SK-N-SH (cell line): ENCODE results near the gene COIL. TPM values are rescaled to one million over a fixed set of nuclear protein-coding genes. Genes with fewer than 3 reads are reported as not detected.

Experiments used
- CTCF ChIA-PET: fragments of 300-600, 350-600 bp; formaldehyde crosslinking; extraction: SDS; loops from one replicate; lab custom pipeline; 2021; lab: Yijun Ruan, JAX
- POLR2A ChIA-PET: fragments of 350-600 bp; sonication (Branson Sonifier 250); formaldehyde crosslinking; extraction: SDS; loops from one replicate; lab custom pipeline; 2020; ENCODE audit warnings: antibody characterized with exemption, inconsistent platforms; lab: Yijun Ruan, JAX
- DNase-seq: peaks from one replicate; pipeline ENCODE4 v3.0.0; 2012
- H2AFZ ChIP-seq: fragments of 200-600 bp; sonication (generic); 2 replicates; pipeline ENCODE4 v1.8.1; 2016; ENCODE audit warnings: antibody characterized with exemption, mild to moderate bottlenecking, low read depth
- H3F3A ChIP-seq: fragments of 200-600 bp; sonication (generic); replicated peaks from 2 replicates; pipeline ENCODE3; 2016; ENCODE audit warnings: antibody characterized with exemption, mild to moderate bottlenecking; ENCODE audit not compliant: insufficient read depth
- H3K27ac ChIP-seq, 2 experiments: fragments of 200-500 bp in 1 of 2; fragments of 200-600 bp in 1 of 2; sonication (Bioruptor generic) in 1 of 2; sonication (generic), shearing (Covaris generic) in 1 of 2; 2 replicates each; pipeline versions ENCODE4 v1.5.1 to v1.6.1; 2014 to 2016; ENCODE audit warnings: low read depth in 2 of 2, inconsistent platforms in 1 of 2, low read length in 1 of 2, mild to moderate bottlenecking in 1 of 2, mixed read lengths in 1 of 2
- H3K27me3 ChIP-seq: fragments of 200-600 bp; sonication (generic), shearing (Covaris generic); 2 replicates; pipeline ENCODE4 v1.6.1; 2016; ENCODE audit warnings: mixed run types; ENCODE audit not compliant: insufficient read depth
- H3K36me3 ChIP-seq, 2 experiments: fragments of 200-500 bp in 1 of 2; fragments of 200-600 bp in 1 of 2; sonication (Bioruptor generic) in 1 of 2; sonication (generic) in 1 of 2; replicated peaks in 1 of 2; 2 replicates each; pipeline versions ENCODE3 to v1.5.1; 2014 to 2016; ENCODE audit warnings: low read length in 1 of 2, mild to moderate bottlenecking in 1 of 2; ENCODE audit not compliant: insufficient read depth in 2 of 2, control insufficient read depth in 1 of 2
- H3K4me1 ChIP-seq, 2 experiments: fragments of 200-500 bp in 1 of 2; fragments of 200-600 bp in 1 of 2; sonication (Bioruptor generic) in 1 of 2; sonication (generic), shearing (Covaris generic) in 1 of 2; 2 replicates each; pipeline versions ENCODE4 v1.5.1 to v1.6.1; 2014 to 2016; ENCODE audit warnings: low read depth in 1 of 2, low read length in 1 of 2, mixed run types in 1 of 2; ENCODE audit not compliant: insufficient read depth in 2 of 2, control insufficient read depth in 1 of 2
- H3K4me2 ChIP-seq: fragments of 200-600 bp; sonication (generic), shearing (Covaris generic); 2 replicates; pipeline ENCODE4 v1.6.1; 2017; ENCODE audit warnings: mixed run types
- H3K4me3 ChIP-seq, 2 experiments: fragments of 200-500 bp in 1 of 2; fragments of 200-600 bp in 1 of 2; sonication (Bioruptor generic) in 1 of 2; sonication (generic), shearing (Covaris generic) in 1 of 2; 2 replicates each; pipeline versions ENCODE4 v1.5.1 to v1.8.1; 2014 to 2016; ENCODE audit warnings: low read depth in 2 of 2, inconsistent platforms in 1 of 2, low read length in 1 of 2, mild to moderate bottlenecking in 1 of 2, mixed read lengths in 1 of 2, moderate library complexity in 1 of 2
- H3K79me2 ChIP-seq: fragments of 200-600 bp; sonication (generic); 2 replicates; pipeline ENCODE4 v1.8.1; 2017; ENCODE audit warnings: mild to moderate bottlenecking; ENCODE audit not compliant: insufficient read depth
- H3K9ac ChIP-seq: fragments of 200-600 bp; sonication (generic); 2 replicates; pipeline ENCODE4 v1.6.1; 2017; ENCODE audit warnings: mixed run types
- H3K9me2 ChIP-seq: fragments of 200-600 bp; sonication (generic); 2 replicates; pipeline ENCODE4 v1.6.1; 2017; ENCODE audit warnings: mixed run types
- H3K9me3 ChIP-seq: fragments of 200-600 bp; sonication (generic); 2 replicates; pipeline ENCODE4 v1.6.1; 2017; ENCODE audit warnings: mixed run types, mild to moderate bottlenecking, moderate library complexity
- H4K20me1 ChIP-seq: fragments of 200-600 bp; sonication (generic); 2 replicates; pipeline ENCODE4 v1.6.1; 2017; ENCODE audit warnings: mild to moderate bottlenecking, mixed run types; ENCODE audit not compliant: insufficient read depth
- CHD2 ChIP-seq: fragments of 150-350 bp; IDR thresholded peaks from 2 replicates; pipeline ENCODE4 v1.6.1; 2018; ENCODE audit warnings: low read length; ENCODE audit not compliant: partially characterized antibody
- CTCF ChIP-seq: fragments of 200-600 bp; sonication (generic); IDR thresholded peaks from 2 replicates; pipeline ENCODE4 v1.6.1; 2017; ENCODE audit warnings: antibody characterized with exemption, mild to moderate bottlenecking, moderate library complexity
- EP300 ChIP-seq, 2 experiments: IDR thresholded peaks; 2 replicates each; pipeline versions ENCODE4 v1.4.0 to v1.6.1; 2012; ENCODE audit warnings: borderline replicate concordance in 1 of 2, low read depth in 1 of 2, low read length in 1 of 2
- EZH2phosphoT487 ChIP-seq: fragments of 200-600 bp; sonication (generic); IDR thresholded peaks from 2 replicates; pipeline ENCODE4 v1.6.1; 2017; ENCODE audit warnings: low read depth, mixed run types, mild to moderate bottlenecking, antibody characterized with exemption, moderate library complexity, borderline replicate concordance
- FOXM1 ChIP-seq: IDR thresholded peaks from 2 replicates; pipeline ENCODE4 v1.4.0; 2012; ENCODE audit warnings: low read depth, mild to moderate bottlenecking
- GATA2 ChIP-seq: sonication (generic); formaldehyde crosslinking; IDR thresholded peaks from 2 replicates; pipeline ENCODE4 v1.5.0; 2020; ENCODE audit warnings: mild to moderate bottlenecking, missing genetic modification reagents
- IRF3 ChIP-seq: fragments of 150-350 bp; IDR thresholded peaks from 2 replicates; pipeline ENCODE4 v1.6.1; 2016; ENCODE audit warnings: mild to moderate bottlenecking, low read depth, low read length
- JUND ChIP-seq: IDR thresholded peaks from 2 replicates; pipeline ENCODE4 v1.4.0; 2012
- MEF2A ChIP-seq: IDR thresholded peaks from 2 replicates; pipeline ENCODE4 v1.4.0; 2012; ENCODE audit warnings: low read depth, borderline replicate concordance
- MXI1 ChIP-seq: IDR thresholded peaks from 2 replicates; pipeline ENCODE4 v1.6.1; 2012; ENCODE audit warnings: mild to moderate bottlenecking, low read depth, low read length, improper control_type of control experiment
- NFIC ChIP-seq: IDR thresholded peaks from 2 replicates; pipeline ENCODE4 v1.4.0; 2012; ENCODE audit warnings: borderline replicate concordance
- RCOR1 ChIP-seq: fragments of 150-350 bp; IDR thresholded peaks from 2 replicates; pipeline ENCODE4 v1.6.1; 2017; ENCODE audit warnings: antibody characterized with exemption, low read length
- RFX5 ChIP-seq: IDR thresholded peaks from 2 replicates; pipeline ENCODE4 v1.6.1; 2012; ENCODE audit warnings: mild to moderate bottlenecking, improper control_type of control experiment, low read length
- RXRA ChIP-seq: IDR thresholded peaks from 2 replicates; pipeline ENCODE4 v1.4.0; 2012; ENCODE audit warnings: low read depth, mild to moderate bottlenecking, borderline replicate concordance
- SMC3 ChIP-seq: IDR thresholded peaks from 2 replicates; pipeline ENCODE4 v1.6.1; 2012; ENCODE audit warnings: low read depth, low read length, improper control_type of control experiment
- TAF1 ChIP-seq: IDR thresholded peaks from 2 replicates; pipeline ENCODE4 v1.6.1; 2012; ENCODE audit warnings: low read depth, mild to moderate bottlenecking, low read length, moderate library complexity, borderline replicate concordance
- YY1 ChIP-seq: IDR thresholded peaks from 2 replicates; pipeline ENCODE4 v1.4.0; 2012; ENCODE audit warnings: low read depth, mild to moderate bottlenecking
- WGBS: methylation state at CpG from one replicate; pipeline ENCODE4 v1.1.6; 2017; ENCODE audit warnings: low lambda C conversion rate; 5-methylcytosine and 5-hydroxymethylcytosine counted together
- polyA plus RNA-seq, 3 experiments: library from polyadenylated mRNA; depleted of rRNA; stranded (reverse); fragments of >200 nt; gene quantifications; 2 replicates each; pipeline ENCODE4 v1.2.3, GENCODE V29; 2012
- TF ChIP-seq, protein P1 (sequence below): IDR thresholded peaks from 2 replicates; pipeline ENCODE4 v1.4.0; 2012; ENCODE audit warnings: low read depth
- TF ChIP-seq, protein P2 (sequence below): IDR thresholded peaks from 2 replicates; pipeline ENCODE4 v1.4.0; 2012; ENCODE audit warnings: low read depth, borderline replicate concordance
- TF ChIP-seq, protein P3 (sequence below): IDR thresholded peaks from 2 replicates; pipeline ENCODE4 v1.6.1; 2012; ENCODE audit warnings: mild to moderate bottlenecking, low read depth, low read length, moderate library complexity

Gene COIL
- polyA plus RNA-seq, 1 of the 3 experiments (the other 2 are of a cell fraction) = 3.9 TPM

- Histone ChIP-seq H3K36me3 (peaks cover 43 to 54% of the 10 kb centered on the region in 2 experiments), H3K27me3 (no peaks in the 10 kb centered on the region), H3K4me3 (no peak overlapping the region), H3K9me3 (no peaks in the 10 kb centered on the region), H3K9me2 (no peaks in the 10 kb centered on the region), H3K4me1 (peaks cover 0 to 9% of the 10 kb centered on the region in 2 experiments; a peak in 2 of 4 replicates), H3K27ac (no peak overlapping the region), H3F3A (no peaks in the 10 kb centered on the region), H2AFZ (no peak overlapping the region), H3K9ac (no peak overlapping the region), H3K79me2 (no peaks in the 10 kb centered on the region), H3K4me2 (no peak overlapping the region), H4K20me1 (no peaks in the 10 kb centered on the region)
- ChIA-PET POLR2A (no interaction called here), CTCF (interaction anchor here (1.3 to 3.4 kb wide), 3 partner anchors 8 to 84 kb away, joined by 3 to 13 read pairs (median 9); partner anchors contain the start of gene TRIM25)
- WGBS = 94% methylated on average over 5 of the region's 5 CpGs
- no peak for DNase-seq
- no peak for TF ChIP-seq CTCF
- no peak for TF ChIP-seq NFIC
- TF ChIP-seq TAF1 = no peak
- TF ChIP-seq EZH2phosphoT487 = no peak
- no peak for TF ChIP-seq MEF2A
- TF ChIP-seq IRF3 = no peak
- TF ChIP-seq RCOR1 = no peak
- no peak for TF ChIP-seq RFX5
- no peak for TF ChIP-seq MXI1
- TF ChIP-seq GATA2 = no peak
- no peak for TF ChIP-seq EP300 (IDR thresholded peaks at IDR 0.05; ENCODE audit: borderline replicate concordance in 1 of 2, low read depth in 1 of 2, low read length in 1 of 2)
- no peak for TF ChIP-seq RXRA
- TF ChIP-seq, protein P1, sequence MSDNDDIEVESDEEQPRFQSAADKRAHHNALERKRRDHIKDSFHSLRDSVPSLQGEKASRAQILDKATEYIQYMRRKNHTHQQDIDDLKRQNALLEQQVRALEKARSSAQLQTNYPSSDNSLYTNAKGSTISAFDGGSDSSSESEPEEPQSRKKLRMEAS = no peak
- TF ChIP-seq JUND = no peak
- TF ChIP-seq CHD2 = no peak
- no peak for TF ChIP-seq SMC3
- TF ChIP-seq, protein P2, sequence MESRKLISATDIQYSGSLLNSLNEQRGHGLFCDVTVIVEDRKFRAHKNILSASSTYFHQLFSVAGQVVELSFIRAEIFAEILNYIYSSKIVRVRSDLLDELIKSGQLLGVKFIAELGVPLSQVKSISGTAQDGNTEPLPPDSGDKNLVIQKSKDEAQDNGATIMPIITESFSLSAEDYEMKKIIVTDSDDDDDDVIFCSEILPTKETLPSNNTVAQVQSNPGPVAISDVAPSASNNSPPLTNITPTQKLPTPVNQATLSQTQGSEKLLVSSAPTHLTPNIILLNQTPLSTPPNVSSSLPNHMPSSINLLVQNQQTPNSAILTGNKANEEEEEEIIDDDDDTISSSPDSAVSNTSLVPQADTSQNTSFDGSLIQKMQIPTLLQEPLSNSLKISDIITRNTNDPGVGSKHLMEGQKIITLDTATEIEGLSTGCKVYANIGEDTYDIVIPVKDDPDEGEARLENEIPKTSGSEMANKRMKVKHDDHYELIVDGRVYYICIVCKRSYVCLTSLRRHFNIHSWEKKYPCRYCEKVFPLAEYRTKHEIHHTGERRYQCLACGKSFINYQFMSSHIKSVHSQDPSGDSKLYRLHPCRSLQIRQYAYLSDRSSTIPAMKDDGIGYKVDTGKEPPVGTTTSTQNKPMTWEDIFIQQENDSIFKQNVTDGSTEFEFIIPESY = no peak
- TF ChIP-seq FOXM1 = no peak
- TF ChIP-seq YY1 = no peak
- TF ChIP-seq, protein P3, sequence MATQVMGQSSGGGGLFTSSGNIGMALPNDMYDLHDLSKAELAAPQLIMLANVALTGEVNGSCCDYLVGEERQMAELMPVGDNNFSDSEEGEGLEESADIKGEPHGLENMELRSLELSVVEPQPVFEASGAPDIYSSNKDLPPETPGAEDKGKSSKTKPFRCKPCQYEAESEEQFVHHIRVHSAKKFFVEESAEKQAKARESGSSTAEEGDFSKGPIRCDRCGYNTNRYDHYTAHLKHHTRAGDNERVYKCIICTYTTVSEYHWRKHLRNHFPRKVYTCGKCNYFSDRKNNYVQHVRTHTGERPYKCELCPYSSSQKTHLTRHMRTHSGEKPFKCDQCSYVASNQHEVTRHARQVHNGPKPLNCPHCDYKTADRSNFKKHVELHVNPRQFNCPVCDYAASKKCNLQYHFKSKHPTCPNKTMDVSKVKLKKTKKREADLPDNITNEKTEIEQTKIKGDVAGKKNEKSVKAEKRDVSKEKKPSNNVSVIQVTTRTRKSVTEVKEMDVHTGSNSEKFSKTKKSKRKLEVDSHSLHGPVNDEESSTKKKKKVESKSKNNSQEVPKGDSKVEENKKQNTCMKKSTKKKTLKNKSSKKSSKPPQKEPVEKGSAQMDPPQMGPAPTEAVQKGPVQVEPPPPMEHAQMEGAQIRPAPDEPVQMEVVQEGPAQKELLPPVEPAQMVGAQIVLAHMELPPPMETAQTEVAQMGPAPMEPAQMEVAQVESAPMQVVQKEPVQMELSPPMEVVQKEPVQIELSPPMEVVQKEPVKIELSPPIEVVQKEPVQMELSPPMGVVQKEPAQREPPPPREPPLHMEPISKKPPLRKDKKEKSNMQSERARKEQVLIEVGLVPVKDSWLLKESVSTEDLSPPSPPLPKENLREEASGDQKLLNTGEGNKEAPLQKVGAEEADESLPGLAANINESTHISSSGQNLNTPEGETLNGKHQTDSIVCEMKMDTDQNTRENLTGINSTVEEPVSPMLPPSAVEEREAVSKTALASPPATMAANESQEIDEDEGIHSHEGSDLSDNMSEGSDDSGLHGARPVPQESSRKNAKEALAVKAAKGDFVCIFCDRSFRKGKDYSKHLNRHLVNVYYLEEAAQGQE = no peak
- TF ChIP-seq, all 33 proteins: peak for 0
These were observed 57.3 kb downstream of the COIL start for GRCh38 chr17:56903560-56903959.
